ENCODE results near the gene STPG1.

- TF ChIP-seq CTCF (IDR thresholded peaks at IDR 0.05), result no peak
- no peak for TF ChIP-seq POLR2A (IDR thresholded peaks at IDR 0.05)
Observed at GRCh38 chr1:24323281-24323680, 90.3 kb downstream of the STPG1 start.

All from testis (tissue), 2 donors.